H9 (cell line): ENCODE data around the gene TFAM. TPM values are rescaled to one million over a fixed set of nuclear protein-coding genes. Genes with fewer than 3 reads are reported as not detected.

Source experiments
- DNase-seq: peaks from one replicate; pipeline ENCODE4 v3.0.0-alpha.2; 2017
- H2AFZ ChIP-seq: one replicate; pipeline ENCODE4 v1.6.1; 2013; ENCODE audit warnings: mild to moderate bottlenecking, low read length, control low read depth, moderate library complexity
- H2AK5ac ChIP-seq: 2 replicates; pipeline ENCODE4 v1.6.1; 2013; ENCODE audit warnings: low read length, control low read depth, mixed read lengths; ENCODE audit not compliant: insufficient read length
- H2BK120ac ChIP-seq: one replicate; pipeline ENCODE4 v1.6.1; 2013; ENCODE audit warnings: low read depth, mild to moderate bottlenecking, low read length, control low read depth, inconsistent platforms; ENCODE audit not compliant: poor library complexity, severe bottlenecking
- H2BK12ac ChIP-seq: 2 replicates; pipeline ENCODE4 v1.6.1; 2013; ENCODE audit warnings: low read length, control low read depth, mixed read lengths, low read depth; ENCODE audit not compliant: insufficient read length
- H2BK15ac ChIP-seq: 2 replicates; pipeline ENCODE4 v1.6.1; 2013; ENCODE audit warnings: low read depth, low read length, control low read depth
- H2BK20ac ChIP-seq: one replicate; pipeline ENCODE4 v1.6.1; 2013; ENCODE audit warnings: low read depth, mild to moderate bottlenecking, low read length, control low read depth, inconsistent platforms; ENCODE audit not compliant: poor library complexity, severe bottlenecking
- H2BK5ac ChIP-seq: 2 replicates; pipeline ENCODE4 v1.6.1; 2013; ENCODE audit warnings: low read length, control low read depth, mixed read lengths; ENCODE audit not compliant: insufficient read length
- H3K14ac ChIP-seq: 2 replicates; pipeline ENCODE4 v1.6.1; 2013; ENCODE audit warnings: low read length, control low read depth; ENCODE audit not compliant: insufficient read depth
- H3K18ac ChIP-seq: 2 replicates; pipeline ENCODE4 v1.6.1; 2013; ENCODE audit warnings: low read depth, mild to moderate bottlenecking, mixed read lengths, low read length, control low read depth; ENCODE audit not compliant: insufficient read length
- H3K23ac ChIP-seq: 2 replicates; pipeline ENCODE4 v1.6.1; 2013; ENCODE audit warnings: low read length, control low read depth, mixed read lengths, low read depth; ENCODE audit not compliant: insufficient read length
- H3K23me2 ChIP-seq: 2 replicates; pipeline ENCODE4 v1.6.1; 2013; ENCODE audit warnings: low read depth, mild to moderate bottlenecking, mixed read lengths, low read length, control low read depth; ENCODE audit not compliant: insufficient read length, poor library complexity, severe bottlenecking
- H3K27ac ChIP-seq: 2 replicates; pipeline ENCODE4 v1.5.1; 2013; ENCODE audit warnings: low read length, control low read depth, mixed read lengths, low read depth; ENCODE audit not compliant: insufficient read length
- H3K27me3 ChIP-seq: 2 replicates; pipeline ENCODE4 v1.6.1; 2013; ENCODE audit warnings: low read length, control low read depth, inconsistent platforms; ENCODE audit not compliant: insufficient read depth
- H3K4ac ChIP-seq: 2 replicates; pipeline ENCODE4 v1.6.1; 2013; ENCODE audit warnings: low read depth, mild to moderate bottlenecking, control low read depth, inconsistent platforms, low read length, moderate library complexity
- H3K4me1 ChIP-seq: 2 replicates; pipeline ENCODE4 v1.6.1; 2013; ENCODE audit warnings: low read length, control low read depth, inconsistent platforms; ENCODE audit not compliant: insufficient read depth
- H3K4me2 ChIP-seq: 2 replicates; pipeline ENCODE4 v1.6.1; 2013; ENCODE audit warnings: low read length, control low read depth, mixed read lengths; ENCODE audit not compliant: insufficient read length, insufficient read depth
- H3K56ac ChIP-seq: 2 replicates; pipeline ENCODE4 v1.6.1; 2013; ENCODE audit warnings: low read depth, mild to moderate bottlenecking, mixed read lengths, low read length, control low read depth; ENCODE audit not compliant: insufficient read length
- H3K79me1 ChIP-seq: 2 replicates; pipeline ENCODE4 v1.6.1; 2013; ENCODE audit warnings: low read depth, mild to moderate bottlenecking, moderate library complexity, low read length, control low read depth, inconsistent platforms; ENCODE audit not compliant: insufficient read depth, poor library complexity, severe bottlenecking
- H3K79me2 ChIP-seq: 2 replicates; pipeline ENCODE4 v1.6.1; 2013; ENCODE audit warnings: low read length, control low read depth, inconsistent platforms; ENCODE audit not compliant: insufficient read depth
- H3K9ac ChIP-seq: 2 replicates; pipeline ENCODE4 v1.6.1; 2013; ENCODE audit warnings: low read length, control low read depth, mixed read lengths; ENCODE audit not compliant: insufficient read length; ENCODE audit errors: extremely low read depth
- H3K9me3 ChIP-seq: one replicate; pipeline ENCODE4 v1.6.1; 2013; ENCODE audit warnings: low read depth, low read length, inconsistent platforms; ENCODE audit not compliant: control insufficient read depth
- H3T11ph ChIP-seq: one replicate; pipeline ENCODE4 v1.6.1; 2013; ENCODE audit warnings: mild to moderate bottlenecking, low read length, control low read depth, inconsistent platforms
- H4K20me1 ChIP-seq: one replicate; pipeline ENCODE4 v1.6.1; 2013; ENCODE audit not compliant: control insufficient read depth, insufficient read length, insufficient read depth
- H4K5ac ChIP-seq: 2 replicates; pipeline ENCODE4 v1.6.1; 2013; ENCODE audit warnings: low read depth, mild to moderate bottlenecking, mixed read lengths, low read length, control low read depth; ENCODE audit not compliant: insufficient read length
- H4K8ac ChIP-seq: replicated peaks from 2 replicates; pipeline ENCODE4 v1.6.1; 2013; ENCODE audit warnings: low read length, control low read depth, mixed read lengths, low read depth; ENCODE audit not compliant: insufficient read length
- H4K91ac ChIP-seq: 2 replicates; pipeline ENCODE4 v1.6.1; 2013; ENCODE audit warnings: low read depth, mild to moderate bottlenecking, moderate library complexity, mixed read lengths, low read length, control low read depth; ENCODE audit not compliant: insufficient read length
- H3K27ac Mint-ChIP-seq, 3 experiments: 2 replicates in 2 of 3; 3 replicates in 1 of 3; pipeline ENCODE4 v1.8.0; 2020 to 2021; ENCODE audit warnings: mixed read lengths in 3 of 3, mild to moderate bottlenecking in 1 of 3, moderate library complexity in 1 of 3
- H3K27me3 Mint-ChIP-seq: 2 replicates; pipeline ENCODE4 v1.8.0; 2021; ENCODE audit warnings: low read depth, mild to moderate bottlenecking, moderate library complexity, mixed read lengths
- H3K36me3 Mint-ChIP-seq, 3 experiments: 2 replicates in 2 of 3; 3 replicates in 1 of 3; pipeline ENCODE4 v1.8.0; 2020 to 2021; ENCODE audit warnings: low read depth in 3 of 3, mixed read lengths in 3 of 3; ENCODE audit not compliant: insufficient read depth in 1 of 3
- H3K4me1 Mint-ChIP-seq, 2 experiments: 2 replicates each; pipeline ENCODE4 v1.8.0; 2020; ENCODE audit warnings: mixed read lengths in 2 of 2
- H3K4me3 Mint-ChIP-seq, 2 experiments: 2 replicates in 1 of 2; 3 replicates in 1 of 2; pipeline ENCODE4 v1.8.0; 2020 to 2021; ENCODE audit warnings: mild to moderate bottlenecking in 2 of 2, mixed read lengths in 2 of 2, moderate library complexity in 1 of 2
- H3K9me3 Mint-ChIP-seq, 2 experiments: 2 replicates in 1 of 2; 3 replicates in 1 of 2; pipeline ENCODE4 v1.8.0; 2020; ENCODE audit warnings: mild to moderate bottlenecking in 2 of 2, mixed read lengths in 2 of 2, moderate library complexity in 1 of 2
- CTCF ChIP-seq: fragments of 200-600 bp; sonication (generic); conservative IDR thresholded peaks from 3 replicates; pipeline ENCODE4 v1.8.0; 2021; ENCODE audit warnings: antibody characterized with exemption, mild to moderate bottlenecking
- WGBS: extraction: QIAGEN DNeasy Blood & Tissue Kit; methylation state at CpG from one replicate; pipeline ENCODE4 v1.1.7; 2013; ENCODE audit warnings: missing lambda C conversion rate, low lambda C conversion rate, mixed read lengths; ENCODE audit not compliant: insufficient read length; ENCODE audit errors: extremely low coverage; 5-methylcytosine and 5-hydroxymethylcytosine counted together
- total RNA-seq: library from RNA; stranded (reverse); gene quantifications from 2 replicates; pipeline ENCODE4 v1.2.1, GENCODE V29; 2021

The TFAM gene
- total RNA-seq, 1 experiment from 2014 or later = 144 TPM

- H4K8ac ChIP-seq = no peak overlapping the region
- no peak overlapping the region for H3K4me2 ChIP-seq
- H2AFZ ChIP-seq = no peak overlapping the region
- no peak for TF ChIP-seq CTCF
- no peak overlapping the region for H3T11ph ChIP-seq
- no peak overlapping the region for H3K27ac ChIP-seq
- WGBS = no CpG with 5 or more reads among the region's 31 CpGs
- no peak overlapping the region for H4K5ac ChIP-seq
- H3K4me1 Mint-ChIP-seq = no peaks in the 10 kb centered on the region
- H3K79me2 ChIP-seq = no peaks in the 10 kb centered on the region
- H3K27me3 ChIP-seq = no peaks in the 10 kb centered on the region
- H3K9me3 Mint-ChIP-seq = peaks cover 13 to 21% of the 10 kb centered on the region in 2 experiments
- H4K20me1 ChIP-seq = no peaks in the 10 kb centered on the region
- H3K56ac ChIP-seq = no peak overlapping the region
- H3K9ac ChIP-seq = no peak overlapping the region
- no peak overlapping the region for H3K27ac Mint-ChIP-seq
- H2BK15ac ChIP-seq = no peak overlapping the region
- no peak overlapping the region for H2BK20ac ChIP-seq
- H4K91ac ChIP-seq = no peak overlapping the region
- H2BK12ac ChIP-seq = no peak overlapping the region
- H3K27me3 Mint-ChIP-seq = no peaks in the 10 kb centered on the region
- H3K4me1 ChIP-seq = no peaks in the 10 kb centered on the region
- H3K4ac ChIP-seq = no peak overlapping the region
- H3K36me3 Mint-ChIP-seq = peaks cover 2 to 13% (median 6%) of the 10 kb centered on the region in 3 experiments; a peak in 6 of 7 replicates
- H3K14ac ChIP-seq = no peak overlapping the region
- H3K9me3 ChIP-seq = no peaks in the 10 kb centered on the region
- DNase-seq = no peak
- H3K79me1 ChIP-seq = no peaks in the 10 kb centered on the region
- no peak overlapping the region for H3K23ac ChIP-seq
- H3K18ac ChIP-seq = no peak overlapping the region
- no peak overlapping the region for H2AK5ac ChIP-seq
- H2BK5ac ChIP-seq = no peak overlapping the region
- no peak overlapping the region for H3K4me3 Mint-ChIP-seq
- no peaks in the 10 kb centered on the region for H3K23me2 ChIP-seq
- no peak overlapping the region for H2BK120ac ChIP-seq
Observed at GRCh38 chr10:58448121-58448935, 63.1 kb downstream of the TFAM start.

Other genes starting within 250 kb of the TFAM start
- 7.2 and 7.3 TPM in 2 replicates for gene IPMK, start 117.5 kb upstream of the TFAM start, total RNA-seq
- gene CISD1, start 116.2 kb upstream of the TFAM start, total RNA-seq = 37.3 and 42.0 TPM in 2 replicates
- 26.8 and 27.7 TPM in 2 replicates for gene UBE2D1, start 50.4 kb upstream of the TFAM start, total RNA-seq
- gene BICC1, start 127.5 kb downstream of the TFAM start, total RNA-seq = 0.57 and 0.64 TPM in 2 replicates